Stimulated activated CD8-positive, alpha-beta memory T cell treated with anti-CD3 and anti-CD28 coated beads, Interleukin-4, amount 100 ng/mL, for 4 hours (primary cell): ENCODE results near the gene HIVEP1.
"Not testable (repeated sequence)": the region's sequence is repeated elsewhere in the genome, so short reads cannot be mapped to it uniquely, and the experiment has no call there.

Experiments
- DNase-seq, 2 donors: peaks; one replicate each; pipeline ENCODE4 v3.0.0-alpha.2; 2020; ENCODE audit warnings: low read depth in 2 of 2, low spot score in 1 of 2

HIVEP1 gene

DNA sequence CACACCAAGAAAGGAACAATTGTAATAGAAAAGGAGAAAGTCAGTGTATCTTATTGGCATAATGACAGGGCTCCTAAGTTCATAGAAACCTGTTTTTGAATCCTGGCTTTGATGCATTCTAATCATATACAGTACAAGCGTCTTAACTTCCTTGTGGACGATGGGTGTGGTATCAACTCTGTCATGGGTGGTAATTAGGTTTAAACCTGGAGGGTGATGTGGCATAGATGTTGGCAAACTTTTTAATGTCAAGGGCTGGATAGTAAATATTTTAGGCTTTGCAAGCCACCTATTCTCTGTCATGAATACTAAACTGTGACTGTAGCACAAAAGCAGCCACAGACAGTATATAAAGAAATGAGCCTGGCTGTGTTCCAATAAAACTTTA lies 139.3 kb downstream of the HIVEP1 start:
- DNase-seq = no peak

GRCh38 chr6:12152023-12152970 lies 140.2 kb downstream of the HIVEP1 start:
- no peak for DNase-seq

GRCh38 chr6:12155769-12156168 lies 143.7 kb downstream of the HIVEP1 start:
- not testable (repeated sequence) for DNase-seq

DNA sequence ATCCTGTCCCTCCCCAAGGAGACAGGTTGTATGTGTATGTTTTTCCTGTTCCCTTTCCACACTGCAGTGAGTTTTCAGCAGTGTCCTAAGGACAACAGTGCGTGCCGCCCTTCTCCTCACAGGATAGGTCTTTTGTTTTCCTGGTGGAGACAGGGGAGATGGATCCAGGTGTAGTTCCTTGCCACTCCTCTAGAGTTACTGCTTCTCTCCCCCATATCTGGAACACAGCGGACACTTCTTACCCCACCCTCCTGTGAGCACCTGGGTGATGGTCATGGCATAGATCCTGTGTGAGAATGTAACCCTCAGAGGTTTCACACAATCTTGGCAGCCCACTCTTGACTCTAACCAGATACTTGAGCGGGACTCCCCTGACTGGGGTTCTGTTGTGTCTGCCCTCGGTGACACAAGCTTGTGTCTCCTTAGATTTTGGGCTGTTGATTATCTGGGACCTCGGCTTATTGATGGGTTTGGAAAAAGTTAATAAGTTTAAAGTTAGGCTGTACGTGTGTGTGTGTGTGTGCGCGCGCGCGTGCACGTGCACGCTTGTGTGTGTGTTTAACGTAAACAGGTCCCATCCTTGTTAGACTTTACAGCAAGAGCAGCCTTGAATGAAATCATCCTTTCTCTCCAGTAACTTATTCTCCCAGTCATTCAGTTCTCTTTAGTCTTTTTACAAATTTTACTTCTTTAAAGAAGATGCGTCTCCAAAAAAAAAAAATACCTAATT lies 146.7 kb downstream of the HIVEP1 start:
- no peak for DNase-seq

GRCh38 chr6:12160326-12160725 lies 148.2 kb downstream of the HIVEP1 start:
- DNase-seq = no peak

- DNase-seq = no peak
Measured at GRCh38 chr6:12162213-12162612, 150.1 kb downstream of the HIVEP1 start.

DNA sequence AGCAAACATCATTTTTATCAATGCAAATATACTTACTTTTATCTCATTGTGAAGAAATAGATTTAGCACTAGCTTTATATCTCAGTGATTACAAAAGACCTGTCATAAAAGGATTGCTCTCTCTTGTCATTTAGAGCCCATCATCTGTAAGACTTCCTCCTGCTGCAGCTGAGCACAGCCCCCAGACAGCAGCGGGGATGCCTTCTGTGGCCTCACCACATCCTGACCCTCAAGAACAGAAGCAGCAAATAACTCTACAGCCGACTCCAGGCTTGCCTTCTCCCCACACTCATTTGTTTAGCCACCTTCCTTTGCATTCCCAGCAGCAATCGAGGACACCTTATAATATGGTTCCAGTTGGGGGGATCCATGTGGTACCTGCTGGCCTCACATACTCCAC lies 151.0 kb downstream of the HIVEP1 start:
- no peak for DNase-seq

DNA sequence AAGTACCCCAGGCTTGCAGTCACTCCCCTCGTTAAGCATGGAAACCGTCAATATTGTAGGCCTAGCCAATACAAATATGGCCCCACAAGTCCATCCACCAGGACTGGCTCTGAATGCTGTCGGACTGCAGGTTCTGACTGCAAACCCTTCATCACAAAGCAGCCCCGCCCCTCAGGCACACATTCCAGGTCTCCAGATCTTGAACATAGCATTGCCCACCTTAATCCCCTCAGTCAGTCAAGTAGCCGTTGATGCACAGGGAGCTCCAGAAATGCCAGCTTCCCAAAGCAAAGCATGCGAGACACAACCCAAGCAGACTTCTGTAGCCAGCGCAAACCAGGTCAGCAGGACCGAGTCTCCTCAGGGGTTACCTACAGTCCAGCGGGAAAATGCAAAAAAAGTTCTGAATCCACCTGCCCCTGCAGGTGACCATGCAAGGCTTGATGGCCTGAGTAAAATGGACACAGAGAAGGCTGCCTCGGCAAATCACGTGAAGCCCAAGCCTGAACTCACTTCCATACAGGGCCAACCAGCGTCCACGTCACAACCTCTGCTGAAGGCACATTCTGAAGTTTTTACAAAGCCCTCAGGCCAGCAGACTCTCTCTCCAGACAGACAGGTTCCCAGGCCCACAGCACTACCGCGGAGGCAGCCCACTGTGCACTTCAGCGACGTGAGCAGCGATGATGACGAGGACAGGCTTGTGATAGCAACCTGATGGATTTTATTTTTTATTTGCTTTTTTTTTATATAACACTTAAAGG lies 151.8 kb downstream of the HIVEP1 start:
- no peak for DNase-seq

GRCh38 chr6:12164508-12164770 lies 152.3 kb downstream of the HIVEP1 start:
- no peak for DNase-seq

- DNase-seq = no peak
Measured at GRCh38 chr6:12165297-12165696, 153.2 kb downstream of the HIVEP1 start.

DNA sequence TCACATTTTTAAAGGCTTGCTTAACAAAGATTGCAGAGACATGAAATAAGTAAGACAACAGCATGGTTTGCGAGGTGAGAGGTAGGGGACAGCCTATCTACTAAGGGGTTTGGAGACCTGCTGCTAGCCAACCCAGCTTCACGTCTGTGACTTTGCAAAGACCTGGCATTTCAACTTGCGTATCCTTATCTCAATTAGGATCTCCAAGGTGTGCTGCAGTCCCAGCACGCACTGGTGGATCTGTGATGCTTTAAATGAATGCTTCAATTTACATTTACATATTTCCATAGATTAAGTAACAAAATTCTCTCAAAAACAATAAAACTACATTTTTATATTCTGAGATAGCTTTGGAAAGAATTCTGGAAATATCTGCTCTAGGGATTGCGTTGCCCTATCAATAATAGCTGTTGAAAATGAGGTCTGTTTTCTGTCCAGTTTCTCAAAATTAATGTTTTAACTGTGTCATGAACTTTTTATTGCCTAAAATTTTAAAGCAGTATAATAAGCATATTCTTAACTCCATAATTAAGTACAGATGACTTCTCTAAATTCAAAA lies 153.7 kb downstream of the HIVEP1 start:
- no peak for DNase-seq

DNA sequence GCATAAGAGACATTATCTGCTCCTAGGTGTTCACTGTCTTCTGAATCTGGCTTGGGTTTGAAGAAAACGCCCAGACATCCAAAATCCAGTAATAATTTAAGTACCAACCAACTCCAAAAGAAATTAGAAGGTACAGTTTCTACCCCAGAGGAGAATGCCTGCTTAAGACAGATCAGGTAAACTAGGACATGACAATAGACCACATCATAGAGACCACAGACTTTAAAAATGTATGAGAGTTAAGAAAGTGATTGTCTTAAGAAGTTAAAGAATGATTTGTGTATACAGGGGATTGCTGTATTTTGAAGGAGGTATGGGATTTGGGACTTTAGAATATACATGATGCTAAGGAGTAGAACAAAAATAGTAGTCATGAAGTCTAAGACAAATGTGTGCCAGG lies 157.3 kb downstream of the HIVEP1 start:
- DNase-seq = no peak

GRCh38 chr6:12170351-12171092 lies 158.4 kb downstream of the HIVEP1 start:
- no peak for DNase-seq

- DNase-seq = no peak
Measured at GRCh38 chr6:12171717-12172116, 159.6 kb downstream of the HIVEP1 start.

- no peak for DNase-seq
Measured at GRCh38 chr6:12172572-12172971, 160.5 kb downstream of the HIVEP1 start.

GRCh38 chr6:12173181-12173580 lies 161.1 kb downstream of the HIVEP1 start:
- DNase-seq = no peak

DNA sequence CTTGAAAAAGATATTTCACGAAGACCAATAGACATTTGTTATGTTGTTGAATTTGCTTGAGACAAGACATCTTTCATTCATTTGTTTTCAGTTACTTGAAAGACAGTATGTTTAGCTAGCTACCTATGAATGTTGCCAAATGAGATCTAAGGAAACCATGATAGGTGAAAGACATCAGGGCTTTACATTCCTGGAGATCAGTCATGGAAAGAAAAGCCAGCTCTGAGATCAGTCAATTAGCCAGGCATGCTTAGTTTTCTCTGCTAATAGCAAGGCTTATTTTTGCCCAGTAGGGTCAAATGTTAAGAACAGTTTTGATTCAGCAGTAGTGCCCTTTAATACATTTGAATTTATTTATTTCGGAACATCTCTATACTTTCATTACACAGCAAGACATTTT lies 161.5 kb downstream of the HIVEP1 start:
- no peak for DNase-seq

- DNase-seq = no peak
Measured at GRCh38 chr6:12174878-12175277, 162.8 kb downstream of the HIVEP1 start.

DNA sequence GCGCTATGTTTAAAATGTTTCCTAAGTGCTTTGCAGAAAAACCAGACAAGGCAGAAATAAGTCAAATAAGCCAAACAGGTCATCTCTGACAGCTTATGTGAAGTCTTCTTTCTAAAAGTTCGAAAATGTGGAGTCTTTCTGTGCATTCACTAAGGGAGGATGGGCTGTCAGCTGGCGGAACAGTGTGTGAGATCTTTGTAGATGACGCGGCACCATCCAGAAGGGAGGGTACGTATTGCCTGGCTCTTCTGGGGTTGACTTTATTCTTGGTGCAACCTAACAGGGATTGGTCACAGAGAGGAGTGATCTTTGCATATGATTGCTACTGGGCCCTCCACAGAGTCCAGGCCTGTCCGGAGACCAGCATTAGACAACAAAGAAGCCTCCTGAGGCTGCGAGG lies 163.5 kb downstream of the HIVEP1 start:
- DNase-seq = no peak

DNA sequence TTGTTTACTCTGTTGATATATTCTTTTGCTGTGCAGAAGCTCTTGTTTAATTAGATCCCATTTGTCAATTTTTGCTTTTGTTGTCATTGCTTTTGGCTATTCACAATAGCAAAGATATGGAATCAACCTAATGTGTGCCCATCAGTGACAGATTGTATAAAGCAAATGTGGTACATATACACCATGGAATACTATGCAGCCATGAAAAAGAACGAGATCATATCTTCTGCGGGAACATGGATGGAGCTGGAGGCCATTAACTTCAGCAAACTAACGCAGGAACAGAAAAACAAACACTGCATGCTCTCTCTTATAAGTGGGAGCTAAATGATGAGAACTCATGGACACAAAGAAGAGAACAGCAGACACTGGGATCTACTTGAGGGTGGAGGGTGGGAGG lies 164.7 kb downstream of the HIVEP1 start:
- not testable (repeated sequence) for DNase-seq

- DNase-seq = no peak
Measured at GRCh38 chr6:12178521-12178920, 166.4 kb downstream of the HIVEP1 start.
